Central memory CD8-positive, alpha-beta T cell (primary cell): ENCODE results near the gene SSR4.
"Not testable (repeated sequence)": the region's sequence is repeated elsewhere in the genome, so short reads cannot be mapped to it uniquely, and the experiment has no call there.

Experiments
- ATAC-seq: fragments of 150-1000 bp; cut with Tn5 transposase; replicated peaks from 2 replicates; pipeline ENCODE4 v1.10.0; 2022; ENCODE audit warnings: mild to moderate bottlenecking, moderate FRiP score, moderate number of reproducible peaks; ENCODE audit not compliant: poor library complexity, severe bottlenecking; ENCODE audit errors: extremely low read depth
- DNase-seq, 2 donors: peaks; one replicate each; pipeline ENCODE4 v3.0.0; 2021; ENCODE audit warnings: low spot score in 2 of 2
- H3K27ac Mint-ChIP-seq: one replicate; pipeline ENCODE4 v1.8.0; 2022; ENCODE audit warnings: low read depth, mild to moderate bottlenecking, moderate library complexity, mixed read lengths
- H3K27me3 Mint-ChIP-seq: one replicate; pipeline ENCODE4 v1.8.0; 2022; ENCODE audit warnings: mixed read lengths
- H3K36me3 Mint-ChIP-seq: one replicate; pipeline ENCODE4 v1.8.0; 2022; ENCODE audit warnings: mild to moderate bottlenecking, moderate library complexity, mixed read lengths; ENCODE audit not compliant: insufficient read depth
- H3K4me1 Mint-ChIP-seq: one replicate; pipeline ENCODE4 v1.8.0; 2022; ENCODE audit warnings: mixed read lengths
- H3K4me3 Mint-ChIP-seq: one replicate; pipeline ENCODE4 v1.8.0; 2022; ENCODE audit warnings: mild to moderate bottlenecking, moderate library complexity, mixed read lengths
- H3K9me3 Mint-ChIP-seq: one replicate; pipeline ENCODE4 v1.8.0; 2022; ENCODE audit warnings: mixed read lengths

Gene SSR4

GRCh38 chrX:153806999-153807575 is 12.6 kb downstream of the SSR4 start:
- Mint-ChIP-seq H3K27ac (no peak overlapping the region), H3K27me3 (no peaks in the 10 kb centered on the region), H3K36me3 (peaks cover 5% of the 10 kb centered on the region), H3K9me3 (no peaks in the 10 kb centered on the region), H3K4me1 (no peaks in the 10 kb centered on the region), H3K4me3 (no peak overlapping the region)
- ATAC-seq = no peak
- no peak for DNase-seq

GRCh38 chrX:153807976-153808375 is 13.5 kb downstream of the SSR4 start:
- DNase-seq (no peak), ATAC-seq (no peak)
- Mint-ChIP-seq H3K36me3 (peaks cover 3% of the 10 kb centered on the region), H3K4me3 (no peak overlapping the region), H3K4me1 (peaks cover 4% of the 10 kb centered on the region), H3K27me3 (no peaks in the 10 kb centered on the region), H3K9me3 (no peaks in the 10 kb centered on the region), H3K27ac (peak overlapping the region; percentile 86)

GRCh38 chrX:153812220-153812619 is 17.8 kb downstream of the SSR4 start:
- H3K4me1 Mint-ChIP-seq = peaks cover 27% of the 10 kb centered on the region

GRCh38 chrX:153813161-153813560 is 18.7 kb downstream of the SSR4 start:
- Mint-ChIP-seq H3K9me3 (no peaks in the 10 kb centered on the region), H3K27me3 (no peaks in the 10 kb centered on the region), H3K4me3 (no peak overlapping the region), H3K36me3 (peaks cover 2% of the 10 kb centered on the region), H3K27ac (no peak overlapping the region), H3K4me1 (peaks cover 31% of the 10 kb centered on the region)
- ATAC-seq (no peak), DNase-seq (no peak)

More at GRCh38 chrX:153812220-153812619, 17.8 kb downstream of the SSR4 start:
- Mint-ChIP-seq H3K9me3 (no peaks in the 10 kb centered on the region), H3K4me3 (no peak overlapping the region), H3K27me3 (no peaks in the 10 kb centered on the region), H3K36me3 (peaks cover 4% of the 10 kb centered on the region), H3K27ac (no peak overlapping the region)
- DNase-seq (no peak), ATAC-seq (no peak)

GRCh38 chrX:153814591-153815315 is 20.3 kb downstream of the SSR4 start:
- H3K4me1 Mint-ChIP-seq = peaks cover 31% of the 10 kb centered on the region
- peak overlapping the region; percentile 8 for H3K27ac Mint-ChIP-seq

GRCh38 chrX:153816831-153817690 is 22.6 kb downstream of the SSR4 start:
- H3K9me3 Mint-ChIP-seq = no peaks in the 10 kb centered on the region
- H3K27me3 Mint-ChIP-seq = no peaks in the 10 kb centered on the region
- ATAC-seq (peak; percentile 53), DNase-seq (peak; percentile 24 to 30)
- peak overlapping the region; percentile 53 for H3K4me3 Mint-ChIP-seq
- peak overlapping the region; percentile 51 for H3K27ac Mint-ChIP-seq
- peaks cover 4% of the 10 kb centered on the region for H3K36me3 Mint-ChIP-seq
- H3K4me1 Mint-ChIP-seq = peaks cover 43% of the 10 kb centered on the region

More at GRCh38 chrX:153814591-153815315, 20.3 kb downstream of the SSR4 start:
- H3K36me3 Mint-ChIP-seq = peaks cover 2% of the 10 kb centered on the region
- ATAC-seq (no peak), DNase-seq (no peak)
- no peaks in the 10 kb centered on the region for H3K9me3 Mint-ChIP-seq
- no peak overlapping the region for H3K4me3 Mint-ChIP-seq
- no peaks in the 10 kb centered on the region for H3K27me3 Mint-ChIP-seq

- not testable (repeated sequence) for H3K27me3 Mint-ChIP-seq, H3K27ac Mint-ChIP-seq, ATAC-seq, H3K9me3 Mint-ChIP-seq, DNase-seq, H3K36me3 Mint-ChIP-seq
- peak overlapping the region; percentile 53 for H3K4me3 Mint-ChIP-seq
- peaks cover 46% of the 10 kb centered on the region for H3K4me1 Mint-ChIP-seq
Measured at GRCh38 chrX:153818064-153818463, 23.6 kb downstream of the SSR4 start.

GRCh38 chrX:153818571-153819383 is 24.3 kb downstream of the SSR4 start:
- peak overlapping the region; percentile 53 for H3K4me3 Mint-ChIP-seq
- peaks cover 4% of the 10 kb centered on the region for H3K36me3 Mint-ChIP-seq
- H3K27me3 Mint-ChIP-seq = no peaks in the 10 kb centered on the region
- DNase-seq (peak; percentile 22 to 23), ATAC-seq (peak; percentile 33)
- no peaks in the 10 kb centered on the region for H3K9me3 Mint-ChIP-seq
- H3K4me1 Mint-ChIP-seq = peaks cover 43% of the 10 kb centered on the region
- H3K27ac Mint-ChIP-seq = no peak overlapping the region

- H3K4me3 Mint-ChIP-seq = peak overlapping the region; percentile 53
- H3K4me1 Mint-ChIP-seq = peaks cover 42% of the 10 kb centered on the region
- peaks cover 4% of the 10 kb centered on the region for H3K36me3 Mint-ChIP-seq
- no peak for ATAC-seq
- H3K27me3 Mint-ChIP-seq = no peaks in the 10 kb centered on the region
- H3K9me3 Mint-ChIP-seq = no peaks in the 10 kb centered on the region
- DNase-seq = no peak
- H3K27ac Mint-ChIP-seq = no peak overlapping the region
Measured at GRCh38 chrX:153819384-153820040, 25.0 kb downstream of the SSR4 start.

GRCh38 chrX:153820601-153821000 is 26.1 kb downstream of the SSR4 start:
- Mint-ChIP-seq H3K36me3 (peaks cover 4% of the 10 kb centered on the region), H3K4me3 (peak overlapping the region; percentile 13), H3K27me3 (no peaks in the 10 kb centered on the region), H3K27ac (peak overlapping the region; percentile 32), H3K9me3 (no peaks in the 10 kb centered on the region), H3K4me1 (peaks cover 36% of the 10 kb centered on the region)
- ATAC-seq (no peak), DNase-seq (no peak)

- H3K4me1 Mint-ChIP-seq = peaks cover 38% of the 10 kb centered on the region
- peak overlapping the region; percentile 32 for H3K27ac Mint-ChIP-seq
- H3K36me3 Mint-ChIP-seq = peaks cover 4% of the 10 kb centered on the region
- no peak for ATAC-seq
- peak overlapping the region; percentile 43 for H3K4me3 Mint-ChIP-seq
- DNase-seq = no peak
- no peaks in the 10 kb centered on the region for H3K27me3 Mint-ChIP-seq
- no peaks in the 10 kb centered on the region for H3K9me3 Mint-ChIP-seq
Measured at GRCh38 chrX:153821066-153821465, 26.6 kb downstream of the SSR4 start.
